ENCODE data around the gene RASGRF2.

DNA sequence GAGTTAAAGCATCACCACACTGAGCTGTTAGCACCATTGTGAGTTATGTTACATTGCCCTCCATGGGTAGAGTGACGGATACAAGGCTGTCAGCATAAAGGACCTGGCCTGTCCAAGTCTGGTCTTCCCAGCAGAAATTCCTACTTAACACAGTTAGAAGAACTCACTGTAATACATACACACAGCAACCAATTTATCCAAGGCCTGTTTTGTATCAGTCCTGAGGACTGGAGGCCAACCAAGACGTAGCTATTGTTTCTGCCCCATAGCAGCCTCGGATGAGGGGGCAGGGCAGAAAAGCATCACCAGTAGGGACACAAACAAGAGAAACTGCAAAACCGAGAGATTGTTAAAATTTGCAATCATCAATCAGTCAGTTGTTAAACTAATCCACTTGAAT lies 206.9 kb downstream of the RASGRF2 start:
- TF ChIP-seq, protein P1, sequence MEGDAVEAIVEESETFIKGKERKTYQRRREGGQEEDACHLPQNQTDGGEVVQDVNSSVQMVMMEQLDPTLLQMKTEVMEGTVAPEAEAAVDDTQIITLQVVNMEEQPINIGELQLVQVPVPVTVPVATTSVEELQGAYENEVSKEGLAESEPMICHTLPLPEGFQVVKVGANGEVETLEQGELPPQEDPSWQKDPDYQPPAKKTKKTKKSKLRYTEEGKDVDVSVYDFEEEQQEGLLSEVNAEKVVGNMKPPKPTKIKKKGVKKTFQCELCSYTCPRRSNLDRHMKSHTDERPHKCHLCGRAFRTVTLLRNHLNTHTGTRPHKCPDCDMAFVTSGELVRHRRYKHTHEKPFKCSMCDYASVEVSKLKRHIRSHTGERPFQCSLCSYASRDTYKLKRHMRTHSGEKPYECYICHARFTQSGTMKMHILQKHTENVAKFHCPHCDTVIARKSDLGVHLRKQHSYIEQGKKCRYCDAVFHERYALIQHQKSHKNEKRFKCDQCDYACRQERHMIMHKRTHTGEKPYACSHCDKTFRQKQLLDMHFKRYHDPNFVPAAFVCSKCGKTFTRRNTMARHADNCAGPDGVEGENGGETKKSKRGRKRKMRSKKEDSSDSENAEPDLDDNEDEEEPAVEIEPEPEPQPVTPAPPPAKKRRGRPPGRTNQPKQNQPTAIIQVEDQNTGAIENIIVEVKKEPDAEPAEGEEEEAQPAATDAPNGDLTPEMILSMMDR (IDR thresholded peaks at IDR 0.05) = no peak
- TF ChIP-seq POLR2A (IDR thresholded peaks at IDR 0.05) = no peak
- no peak for TF ChIP-seq POLR2AphosphoS5 (IDR thresholded peaks at IDR 0.05)
